Testis (tissue), 3 donors: Measurements from ENCODE around the gene HLA-DPA1. TPM values are rescaled to one million over a fixed set of nuclear protein-coding genes. Genes with fewer than 3 reads are reported as not detected.

ENCODE experiments used
- DNase-seq: peaks from one replicate; pipeline ENCODE4 v3.0.0-alpha.2; 2019
- H3K27ac ChIP-seq, 2 donors: fragments of 200-600 bp; sonication (generic); one replicate each; pipeline ENCODE4 v1.5.1; 2019
- H3K27me3 ChIP-seq: fragments of 200-600 bp; sonication (generic); one replicate; pipeline ENCODE4 v1.5.1; 2019
- H3K36me3 ChIP-seq: fragments of 200-600 bp; sonication (generic); one replicate; pipeline ENCODE4 v1.5.1; 2017; ENCODE audit warnings: low read depth; ENCODE audit errors: missing control alignments
- H3K4me1 ChIP-seq: fragments of 200-600 bp; sonication (generic); one replicate; pipeline ENCODE4 v1.5.1; 2019
- H3K4me3 ChIP-seq, 2 donors: fragments of 200-600 bp; sonication (generic); one replicate each; pipeline ENCODE4 v1.5.1; 2017 to 2019
- H3K9me3 ChIP-seq: fragments of 200-600 bp; sonication (generic); one replicate; pipeline ENCODE4 v1.5.1; 2017
- CTCF ChIP-seq, 3 experiments: fragments of 450-650 bp in 2 of 3; fragments of 200-600 bp in 1 of 3; sonication (generic) in 1 of 3; IDR thresholded peaks; one replicate each; pipeline ENCODE4 v1.5.1; 2016 to 2019; ENCODE audit warnings: antibody characterized with exemption in 3 of 3, mild to moderate bottlenecking in 2 of 3, moderate library complexity in 1 of 3
- POLR2A ChIP-seq: fragments of 450-650 bp; IDR thresholded peaks from one replicate; pipeline ENCODE4 v1.6.1; 2017; ENCODE audit warnings: antibody characterized with exemption, mild to moderate bottlenecking, moderate library complexity
- WGBS, 2 donors: methylation state at CpG; one replicate each; pipeline ENCODE4 v1.1.5; 2018; 5-methylcytosine and 5-hydroxymethylcytosine counted together
- intact Hi-C: fragments of 100-400 bp; cut with DNase I; formaldehyde crosslinking; loops from one replicate; pipeline ENCODE4 v1.15.1; 2023; ENCODE audit warnings: low total_unique reads
- polyA plus RNA-seq: library from polyadenylated mRNA; stranded (reverse); fragments of 350-450 nt; fragmentation: Illumina TruSeq; extraction: RNeasy Lipid Tissue Mini Kit (QIAGEN cat#74804); gene quantifications from one replicate; pipeline ENCODE4 v1.2.3, GENCODE V29; 2014; ENCODE audit warnings: low read depth, low replicate concordance; ENCODE audit not compliant: insufficient read depth
- total RNA-seq, 2 donors: library from RNA; depleted of rRNA; stranded (reverse); fragments of >200 nt; gene quantifications; one replicate each; pipeline ENCODE4 v1.2.3, GENCODE V29; 2016

Gene HLA-DPA1
- total and polyA plus RNA-seq, 3 donors from 2014 or later = 26.5 to 143 (median 48.9) TPM

DNA sequence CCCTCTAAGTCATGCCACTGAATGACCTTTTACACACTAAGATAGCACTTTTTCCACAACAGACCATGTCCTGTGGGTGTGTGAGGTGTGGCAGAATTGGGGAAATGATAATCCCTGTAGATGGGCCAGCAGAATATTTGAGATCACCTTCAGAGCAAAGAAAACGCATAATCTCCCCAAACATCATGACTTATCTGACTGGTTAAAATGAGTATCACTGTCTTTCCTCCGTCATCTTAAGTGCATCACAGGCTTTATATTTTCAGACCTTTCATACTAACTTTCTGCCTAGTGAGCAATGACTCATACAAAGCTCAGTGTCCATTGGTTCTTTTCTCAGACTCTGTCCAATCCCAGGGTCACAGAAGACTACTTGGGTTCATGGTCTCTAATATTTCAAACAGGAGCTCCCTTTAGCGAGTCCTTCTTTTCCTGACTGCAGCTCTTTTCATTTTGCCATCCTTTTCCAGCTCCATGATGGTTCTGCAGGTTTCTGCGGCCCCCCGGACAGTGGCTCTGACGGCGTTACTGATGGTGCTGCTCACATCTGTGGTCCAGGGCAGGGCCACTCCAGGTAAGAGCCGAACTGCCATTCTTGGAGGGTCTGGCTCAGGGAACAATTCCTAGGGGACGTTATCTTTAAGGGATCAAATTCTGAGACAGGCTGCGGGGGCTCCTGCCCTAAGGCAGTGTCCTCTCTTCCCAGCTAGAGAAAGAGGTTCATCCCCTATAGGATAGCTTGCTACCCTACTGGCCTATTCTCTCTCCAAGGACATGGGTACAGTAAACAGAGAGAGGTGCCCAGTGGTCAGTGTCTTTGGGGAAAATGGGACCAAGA lies 2.3 kb upstream of the HLA-DPA1 start, which contains the start of gene HLA-DPB1:
Gene HLA-DPB1, plus strand, starts transcription at position 423 of the 838 bp plus-strand sequence. Its CDS starts 52 bp downstream, at position 475.
- no peaks in the 10 kb centered on the region for H3K9me3 ChIP-seq
- peak within 1 kb of the TSS; percentile 50 to 67 for H3K27ac ChIP-seq
- no peak for DNase-seq
- TF ChIP-seq CTCF (IDR thresholded peaks at IDR 0.05) (no peak), POLR2A (no peak)
- 38 to 50% methylated on average over 10 of the region's 10 CpGs for WGBS, 2 donors
- no peaks in the 10 kb centered on the region for H3K27me3 ChIP-seq
- peak within 1 kb of the TSS; percentile 34 to 53 for H3K4me3 ChIP-seq
- intact Hi-C loops = no loop called here
- no peaks in the 10 kb centered on the region for H3K36me3 ChIP-seq
- peaks cover 6% of the 10 kb centered on the region for H3K4me1 ChIP-seq

DNA sequence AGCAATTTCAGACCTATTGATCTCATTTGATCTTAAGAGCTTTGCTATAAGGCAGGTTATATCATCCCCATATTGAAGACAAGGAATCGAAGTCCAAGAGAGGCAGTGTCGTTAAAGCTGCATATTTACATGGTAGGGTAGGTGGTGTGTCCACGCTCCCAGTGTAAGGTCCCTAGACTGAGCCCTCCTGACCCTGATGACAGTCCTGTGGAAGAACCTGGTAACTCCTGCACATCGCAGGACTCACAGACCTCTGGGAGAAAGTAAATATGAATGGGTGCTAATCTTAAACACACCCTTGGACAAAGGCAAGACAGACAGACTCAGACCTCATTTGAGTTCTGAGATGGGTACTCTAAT lies 1.7 kb upstream of the HLA-DPA1 start:
- Histone ChIP-seq H3K27me3 (no peaks in the 10 kb centered on the region), H3K36me3 (no peaks in the 10 kb centered on the region), H3K27ac (peak overlapping the region; percentile 11 to 67), H3K9me3 (no peaks in the 10 kb centered on the region), H3K4me1 (peaks cover 6% of the 10 kb centered on the region), H3K4me3 (no peak overlapping the region)
- no peak for DNase-seq
- intact Hi-C loops = no loop called here
- WGBS, 2 donors = 69 to 78% methylated on average over 4 of the region's 4 CpGs
- TF ChIP-seq CTCF (IDR thresholded peaks at IDR 0.05) = no peak
- TF ChIP-seq POLR2A = no peak

- Histone ChIP-seq H3K27ac (peak overlapping the region in 1 of 2 donors; percentile 54), H3K27me3 (no peaks in the 10 kb centered on the region), H3K36me3 (no peaks in the 10 kb centered on the region), H3K9me3 (no peaks in the 10 kb centered on the region), H3K4me1 (peaks cover 6% of the 10 kb centered on the region), H3K4me3 (no peak overlapping the region)
- TF ChIP-seq POLR2A = no peak
- no peak for TF ChIP-seq CTCF (IDR thresholded peaks at IDR 0.05)
- 49 to 56% methylated on average over 6 to 7 of the region's 7 CpGs for WGBS, 2 donors
- no peak for DNase-seq
- intact Hi-C loops = no loop called here
Measured at GRCh38 chr6:33072508-33073100, 845 bp downstream of the HLA-DPA1 start.

GRCh38 chr6:33071569-33071968 lies 1.9 kb downstream of the HLA-DPA1 start:
- 87 to 90% methylated on average over 6 of the region's 6 CpGs for WGBS, 2 donors
- no peaks in the 10 kb centered on the region for H3K36me3 ChIP-seq
- no peak for DNase-seq
- no peak overlapping the region for H3K4me3 ChIP-seq
- H3K4me1 ChIP-seq = peaks cover 6% of the 10 kb centered on the region
- intact Hi-C loops = no loop called here
- H3K9me3 ChIP-seq = no peaks in the 10 kb centered on the region
- TF ChIP-seq CTCF (IDR thresholded peaks at IDR 0.05) (no peak), POLR2A (no peak)
- H3K27ac ChIP-seq = no peak overlapping the region
- H3K27me3 ChIP-seq = no peaks in the 10 kb centered on the region
